Left cardiac atrium (tissue), 4 donors: ENCODE data around the gene SPEG. TPM values are rescaled to one million over a fixed set of nuclear protein-coding genes. Genes with fewer than 3 reads are reported as not detected.

Source experiments
- ATAC-seq, 2 donors: fragments of 200-7000 bp; cut with Tn5 transposase; one replicate each; pipeline ENCODE4 v1.9.1; 2020; ENCODE audit warnings: mild to moderate bottlenecking in 2 of 2, moderate library complexity in 2 of 2
- DNase-seq: peaks from one replicate; pipeline ENCODE4 v3.0.0-alpha.2; 2020
- intact Hi-C, 2 donors: fragments of 100-400 bp; cut with DNase I; formaldehyde crosslinking; loops; one replicate each; pipeline versions ENCODE4 v1.14.1 to v1.15.1; 2022 to 2023
- total RNA-seq, 2 donors: library from RNA; stranded (reverse); fragmentation: NEBNext Ultra II Directional; extraction: Animal tissue kit (Norgen Biotek cat#: 25700); gene quantifications; one replicate each; pipeline ENCODE4 v1.2.1, GENCODE V29; 2021
- donor health status: DM: no; HTN: yes; CAD: no.
- donor health status: DM: no; HTN: yes; CAD: no; lungs with severe emphysema.
- donor health status: DM: yes; HTN: yes; CAD: no.
- donor health status: Dilated cardiomyopathy.

The SPEG gene
- total RNA-seq, 2 donors from 2014 or later = 94.6 to 94.9 TPM

GRCh38 chr2:219482674-219483405 is 48.2 kb downstream of the SPEG start:
- ATAC-seq (no peak), DNase-seq (no peak)
- intact Hi-C loops = no loop called here

- intact Hi-C loops = no loop called here
- DNase-seq = no peak
- peak; percentile 6 to 20 for ATAC-seq
Observed at GRCh38 chr2:219483451-219484342, 49.1 kb downstream of the SPEG start.

- ATAC-seq (peak; percentile 4 to 66), DNase-seq (no peak)
- intact Hi-C loops = no loop called here
Observed at GRCh38 chr2:219484343-219485200, 49.9 kb downstream of the SPEG start.

GRCh38 chr2:219485201-219485580 is 50.5 kb downstream of the SPEG start:
- no peak for ATAC-seq
- intact Hi-C loops = no loop called here
- DNase-seq = no peak

- DNase-seq = no peak
- ATAC-seq = no peak
- intact Hi-C loops = no loop called here
Observed at GRCh38 chr2:219486380-219486959, 51.8 kb downstream of the SPEG start.

- ATAC-seq (no peak), DNase-seq (no peak)
- intact Hi-C loops = no loop called here
Observed at GRCh38 chr2:219488149-219488843, 53.7 kb downstream of the SPEG start.

- no peak for DNase-seq
- intact Hi-C loops = no loop called here
- no peak for ATAC-seq
Observed at GRCh38 chr2:219488844-219489194, 54.2 kb downstream of the SPEG start.

GRCh38 chr2:219489315-219489714 is 54.7 kb downstream of the SPEG start:
- ATAC-seq = no peak
- DNase-seq = no peak

GRCh38 chr2:219490186-219490585 is 55.5 kb downstream of the SPEG start:
- DNase-seq (no peak), ATAC-seq (no peak)
- intact Hi-C loops = no loop called here

More at GRCh38 chr2:219489315-219489714, 54.7 kb downstream of the SPEG start:
- intact Hi-C loops = no loop called here

GRCh38 chr2:219490600-219491130 is 56.0 kb downstream of the SPEG start:
- DNase-seq = no peak
- peak in 1 of 2 donors; percentile 2 for ATAC-seq
- intact Hi-C loops = no loop called here

- ATAC-seq (peak; percentile 6 to 31), DNase-seq (no peak)
- intact Hi-C loops = no loop called here
Observed at GRCh38 chr2:219491278-219491963, 56.8 kb downstream of the SPEG start.

- DNase-seq = no peak
- ATAC-seq = no peak
- intact Hi-C loops = no loop called here
Observed at GRCh38 chr2:219492575-219492974, 57.9 kb downstream of the SPEG start.

GRCh38 chr2:219493086-219493485 is 58.4 kb downstream of the SPEG start:
- ATAC-seq = no peak
- intact Hi-C loops = no loop called here
- no peak for DNase-seq

- DNase-seq (no peak), ATAC-seq (no peak)
- intact Hi-C loops = no loop called here
Observed at GRCh38 chr2:219494952-219495530, 60.4 kb downstream of the SPEG start.

GRCh38 chr2:219495531-219496122 is 61.0 kb downstream of the SPEG start:
- peak; percentile 67 for DNase-seq
- ATAC-seq = peak in 1 of 2 donors; percentile 14
- intact Hi-C loops = no loop called here

- DNase-seq (no peak), ATAC-seq (no peak)
- intact Hi-C loops = no loop called here
Observed at GRCh38 chr2:219496247-219496824, 61.7 kb downstream of the SPEG start.
